Neural cell (in vitro differentiated cells): ENCODE measurements around the gene ZNF853.

Experiments used
- EP300 ChIP-seq: fragments of 450-650 bp; conservative IDR thresholded peaks from 2 replicates; pipeline ENCODE4 v1.6.1; 2014; ENCODE audit warnings: antibody characterized with exemption, mild to moderate bottlenecking, moderate library complexity; ENCODE audit not compliant: poor library complexity, severe bottlenecking
- EZH2 ChIP-seq: fragments of 200-600, 300-800 bp; shearing (Covaris generic), sonication (generic); IDR thresholded peaks from 2 replicates; pipeline ENCODE4 v1.6.1; 2014; ENCODE audit warnings: antibody characterized with exemption, low read length, borderline replicate concordance, mild to moderate bottlenecking; ENCODE audit not compliant: insufficient read depth, poor library complexity, severe bottlenecking
- MXI1 ChIP-seq: fragments of 450-650 bp; conservative IDR thresholded peaks from 2 replicates; pipeline ENCODE4 v1.6.1; 2014; ENCODE audit warnings: antibody characterized with exemption, mild to moderate bottlenecking; ENCODE audit not compliant: poor library complexity, severe bottlenecking
- POLR2AphosphoS5 ChIP-seq: IDR thresholded peaks from 2 replicates; pipeline ENCODE4 v1.6.1; 2012
- RAD21 ChIP-seq: fragments of 450-650 bp; conservative IDR thresholded peaks from 2 replicates; pipeline ENCODE4 v1.6.1; 2014; ENCODE audit warnings: antibody characterized with exemption, mild to moderate bottlenecking, moderate library complexity
- REST ChIP-seq: IDR thresholded peaks from 2 replicates; pipeline ENCODE4 v1.6.1; 2012; ENCODE audit warnings: borderline replicate concordance
- TAF1 ChIP-seq: IDR thresholded peaks from 2 replicates; pipeline ENCODE4 v1.6.1; 2012; ENCODE audit warnings: low read depth
- TF ChIP-seq, protein P1 (sequence below): fragments of 450-650 bp; IDR thresholded peaks from 2 replicates; pipeline ENCODE4 v1.5.1; 2014; ENCODE audit warnings: antibody characterized with exemption, mild to moderate bottlenecking, moderate library complexity; ENCODE audit not compliant: poor library complexity, severe bottlenecking

DNA sequence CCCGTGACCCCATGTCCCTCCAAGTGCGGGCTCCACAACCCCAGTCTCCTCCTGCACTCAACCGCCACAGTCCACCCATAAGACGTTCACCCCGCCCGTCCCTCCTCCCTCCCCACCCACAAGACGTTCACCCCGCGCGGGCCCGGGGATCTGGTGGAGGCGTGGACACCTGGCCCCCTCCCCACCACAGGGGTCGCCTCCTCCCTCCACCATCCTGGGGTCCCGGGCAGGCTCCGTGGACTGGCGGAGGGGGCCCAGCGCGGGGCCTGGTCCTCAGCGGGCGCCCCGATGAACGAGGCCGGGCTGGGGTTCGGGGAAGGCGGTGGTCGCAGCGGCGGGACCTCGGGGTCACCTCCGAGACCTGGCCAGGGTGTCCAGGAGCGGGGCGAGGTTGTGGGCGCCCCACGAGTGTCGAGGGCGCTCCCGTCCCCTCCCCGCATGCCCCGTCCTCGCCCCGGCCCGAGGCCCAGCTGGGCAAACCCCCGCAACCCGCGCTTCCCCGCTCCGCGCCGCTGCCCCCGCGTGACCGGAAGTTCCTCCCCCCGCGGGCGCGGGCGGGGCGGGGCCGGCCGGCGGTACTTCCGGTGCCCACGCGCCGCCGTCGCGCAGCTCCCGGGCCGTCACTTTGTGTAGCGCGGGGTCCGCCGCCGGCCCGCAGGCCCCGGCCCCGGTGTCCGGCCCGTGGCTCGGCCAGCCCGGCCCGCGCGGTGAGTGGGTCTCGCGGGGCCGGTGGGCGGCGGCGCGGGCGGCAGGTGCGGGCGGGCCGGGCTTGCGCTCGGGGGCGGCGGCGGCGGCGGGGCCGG is 21.5 kb downstream of the ZNF853 start, which contains the start of gene ZNF316:
- TF ChIP-seq EZH2 (no peak), POLR2AphosphoS5 (peak; percentile 76), RAD21 (no peak), TAF1 (peak; percentile 38), MXI1 (peak; percentile 58), REST (no peak), EP300 (no peak)
- TF ChIP-seq, protein P1, sequence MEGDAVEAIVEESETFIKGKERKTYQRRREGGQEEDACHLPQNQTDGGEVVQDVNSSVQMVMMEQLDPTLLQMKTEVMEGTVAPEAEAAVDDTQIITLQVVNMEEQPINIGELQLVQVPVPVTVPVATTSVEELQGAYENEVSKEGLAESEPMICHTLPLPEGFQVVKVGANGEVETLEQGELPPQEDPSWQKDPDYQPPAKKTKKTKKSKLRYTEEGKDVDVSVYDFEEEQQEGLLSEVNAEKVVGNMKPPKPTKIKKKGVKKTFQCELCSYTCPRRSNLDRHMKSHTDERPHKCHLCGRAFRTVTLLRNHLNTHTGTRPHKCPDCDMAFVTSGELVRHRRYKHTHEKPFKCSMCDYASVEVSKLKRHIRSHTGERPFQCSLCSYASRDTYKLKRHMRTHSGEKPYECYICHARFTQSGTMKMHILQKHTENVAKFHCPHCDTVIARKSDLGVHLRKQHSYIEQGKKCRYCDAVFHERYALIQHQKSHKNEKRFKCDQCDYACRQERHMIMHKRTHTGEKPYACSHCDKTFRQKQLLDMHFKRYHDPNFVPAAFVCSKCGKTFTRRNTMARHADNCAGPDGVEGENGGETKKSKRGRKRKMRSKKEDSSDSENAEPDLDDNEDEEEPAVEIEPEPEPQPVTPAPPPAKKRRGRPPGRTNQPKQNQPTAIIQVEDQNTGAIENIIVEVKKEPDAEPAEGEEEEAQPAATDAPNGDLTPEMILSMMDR = no peak
